ENCODE measurements around the gene TBX5.

The TBX5 gene

DNA sequence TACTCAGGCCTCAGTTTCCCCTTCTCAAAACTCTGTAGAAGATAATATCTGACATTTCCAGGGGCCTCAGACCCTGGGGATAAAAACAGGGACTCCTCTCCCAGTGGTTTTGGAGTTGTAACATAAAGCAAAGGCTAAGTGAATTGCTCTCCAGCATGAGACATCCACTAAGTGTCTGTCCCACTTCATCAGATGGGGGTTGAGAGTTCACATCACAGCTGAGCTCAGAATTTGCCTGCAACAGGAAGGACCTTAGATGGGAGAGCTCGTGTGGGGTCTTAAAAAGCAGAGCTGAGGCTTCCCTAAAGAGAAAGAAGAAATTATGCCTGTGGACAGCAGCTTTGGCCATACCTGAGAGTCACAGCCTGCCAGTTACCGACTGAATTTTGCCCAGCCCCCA is 61.1 kb downstream of the TBX5 start:
- Histone ChIP-seq H3F3A (ENCODE audit: control insufficient read depth, insufficient read depth) (no peaks in the 10 kb centered on the region), H3K79me2 (ENCODE audit: control insufficient read depth, low read length) (no peaks in the 10 kb centered on the region)

DNA sequence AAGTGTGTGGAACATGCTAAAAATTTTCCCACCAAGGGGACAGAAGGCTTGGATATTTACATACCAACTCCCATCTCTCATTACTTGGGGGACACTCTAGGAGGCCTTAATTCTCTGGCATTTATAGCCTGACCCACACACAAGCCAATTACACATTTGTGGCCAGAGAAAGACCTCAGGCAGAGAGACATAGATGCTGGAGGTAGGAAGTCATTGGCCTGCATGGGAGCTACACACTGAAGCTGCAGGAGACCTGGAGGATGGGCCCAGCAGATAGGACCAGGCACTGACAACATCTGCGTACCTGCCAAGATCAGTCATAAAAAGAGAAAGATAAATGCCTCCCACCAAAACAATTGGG is 61.7 kb downstream of the TBX5 start:
- H3K36me3 ChIP-seq (ENCODE audit: control insufficient read depth, low read length): no peaks in the 10 kb centered on the region
- H3K27me3 ChIP-seq (ENCODE audit: control insufficient read depth, low read length): no peaks in the 10 kb centered on the region
- no peak overlapping the region for H3K4me3 ChIP-seq (ENCODE audit: low read length)
- TF ChIP-seq, protein P1, sequence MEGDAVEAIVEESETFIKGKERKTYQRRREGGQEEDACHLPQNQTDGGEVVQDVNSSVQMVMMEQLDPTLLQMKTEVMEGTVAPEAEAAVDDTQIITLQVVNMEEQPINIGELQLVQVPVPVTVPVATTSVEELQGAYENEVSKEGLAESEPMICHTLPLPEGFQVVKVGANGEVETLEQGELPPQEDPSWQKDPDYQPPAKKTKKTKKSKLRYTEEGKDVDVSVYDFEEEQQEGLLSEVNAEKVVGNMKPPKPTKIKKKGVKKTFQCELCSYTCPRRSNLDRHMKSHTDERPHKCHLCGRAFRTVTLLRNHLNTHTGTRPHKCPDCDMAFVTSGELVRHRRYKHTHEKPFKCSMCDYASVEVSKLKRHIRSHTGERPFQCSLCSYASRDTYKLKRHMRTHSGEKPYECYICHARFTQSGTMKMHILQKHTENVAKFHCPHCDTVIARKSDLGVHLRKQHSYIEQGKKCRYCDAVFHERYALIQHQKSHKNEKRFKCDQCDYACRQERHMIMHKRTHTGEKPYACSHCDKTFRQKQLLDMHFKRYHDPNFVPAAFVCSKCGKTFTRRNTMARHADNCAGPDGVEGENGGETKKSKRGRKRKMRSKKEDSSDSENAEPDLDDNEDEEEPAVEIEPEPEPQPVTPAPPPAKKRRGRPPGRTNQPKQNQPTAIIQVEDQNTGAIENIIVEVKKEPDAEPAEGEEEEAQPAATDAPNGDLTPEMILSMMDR (IDR thresholded peaks at IDR 0.05; ENCODE audit: low read depth, low read length, poor library complexity, severe bottlenecking): no peak
- no peak for TF ChIP-seq EZH2phosphoT487 (IDR thresholded peaks at IDR 0.05; ENCODE audit: borderline replicate concordance, low read length)
- H3K9me3 ChIP-seq (ENCODE audit: control insufficient read depth, insufficient read depth, low read length): no peaks in the 10 kb centered on the region
- no peak overlapping the region for H3K4me2 ChIP-seq (ENCODE audit: low read length)
- H3K9me2 ChIP-seq (replicated peaks; ENCODE audit: control insufficient read depth, low read length): no peaks in the 10 kb centered on the region
- H4K20me1 ChIP-seq (ENCODE audit: control insufficient read depth, insufficient read depth, low read depth, low read length): no peaks in the 10 kb centered on the region
- H3F3A ChIP-seq (ENCODE audit: control insufficient read depth, insufficient read depth): no peaks in the 10 kb centered on the region
- H3K4me1 ChIP-seq (ENCODE audit: control insufficient read depth, low read length): no peaks in the 10 kb centered on the region
- no peaks in the 10 kb centered on the region for H3K79me2 ChIP-seq (ENCODE audit: control insufficient read depth, low read length)
- H3K27ac ChIP-seq (ENCODE audit: low read depth, low read length): no peak overlapping the region

More for the DNA sequence above, 61.1 kb downstream of the TBX5 start:
- H3K27me3 ChIP-seq (ENCODE audit: control insufficient read depth, low read length): no peaks in the 10 kb centered on the region
- TF ChIP-seq, protein P1 (IDR thresholded peaks at IDR 0.05; ENCODE audit: low read depth, low read length, poor library complexity, severe bottlenecking): no peak
- H3K27ac ChIP-seq (ENCODE audit: low read depth, low read length): no peak overlapping the region
- no peaks in the 10 kb centered on the region for H4K20me1 ChIP-seq (ENCODE audit: control insufficient read depth, insufficient read depth, low read depth, low read length)
- H3K9me2 ChIP-seq (replicated peaks; ENCODE audit: control insufficient read depth, low read length): no peaks in the 10 kb centered on the region
- no peak overlapping the region for H3K4me3 ChIP-seq (ENCODE audit: low read length)
- no peak overlapping the region for H3K4me2 ChIP-seq (ENCODE audit: low read length)
- H3K36me3 ChIP-seq (ENCODE audit: control insufficient read depth, low read length): no peaks in the 10 kb centered on the region
- H3K9me3 ChIP-seq (ENCODE audit: control insufficient read depth, insufficient read depth, low read length): no peaks in the 10 kb centered on the region
- no peaks in the 10 kb centered on the region for H3K4me1 ChIP-seq (ENCODE audit: control insufficient read depth, low read length)

DNA sequence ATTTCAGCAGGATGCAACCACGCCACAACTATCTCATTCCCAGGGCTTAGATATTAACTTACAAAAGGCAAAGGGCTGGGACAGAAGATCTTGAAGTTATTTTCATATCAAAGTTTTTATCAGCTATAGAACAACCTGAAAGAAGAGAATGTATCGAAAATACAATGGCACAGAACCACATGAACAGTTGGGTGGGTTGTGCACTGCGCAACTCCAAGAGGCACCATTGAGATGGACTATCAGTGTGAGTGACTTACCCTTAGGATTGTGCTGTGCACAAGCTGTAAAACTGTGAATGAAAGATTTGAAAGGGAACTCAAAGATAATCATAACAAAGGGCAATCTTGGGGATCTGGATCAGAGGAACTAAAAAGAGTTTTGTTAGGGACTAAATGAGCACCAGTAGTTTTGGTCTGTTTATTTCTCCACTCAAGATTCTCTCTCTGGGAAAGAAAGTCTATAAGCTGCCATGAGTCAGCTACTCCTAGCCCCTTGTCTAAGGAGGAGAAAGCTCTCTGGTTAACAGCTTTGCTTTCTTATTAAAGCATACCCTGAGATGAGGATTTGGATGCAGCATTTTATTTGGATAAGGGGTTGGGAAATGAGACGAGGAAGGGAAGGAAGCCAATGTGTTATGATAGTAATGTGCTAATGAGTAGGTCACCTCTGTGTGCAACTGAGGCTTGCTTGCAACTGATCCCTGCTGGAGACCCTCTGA is 62.2 kb downstream of the TBX5 start:
- no peaks in the 10 kb centered on the region for H3K9me2 ChIP-seq (replicated peaks; ENCODE audit: control insufficient read depth, low read length)
- no peaks in the 10 kb centered on the region for H3K9me3 ChIP-seq (ENCODE audit: control insufficient read depth, insufficient read depth, low read length)
- H3K4me3 ChIP-seq (ENCODE audit: low read length): no peak overlapping the region
- H3K27ac ChIP-seq (ENCODE audit: low read depth, low read length): no peak overlapping the region
- no peaks in the 10 kb centered on the region for H3F3A ChIP-seq (ENCODE audit: control insufficient read depth, insufficient read depth)
- no peaks in the 10 kb centered on the region for H3K27me3 ChIP-seq (ENCODE audit: control insufficient read depth, low read length)
- H3K36me3 ChIP-seq (ENCODE audit: control insufficient read depth, low read length): no peaks in the 10 kb centered on the region
- no peaks in the 10 kb centered on the region for H4K20me1 ChIP-seq (ENCODE audit: control insufficient read depth, insufficient read depth, low read depth, low read length)
- no peaks in the 10 kb centered on the region for H3K4me1 ChIP-seq (ENCODE audit: control insufficient read depth, low read length)
- no peak overlapping the region for H3K4me2 ChIP-seq (ENCODE audit: low read length)
- H3K79me2 ChIP-seq (ENCODE audit: control insufficient read depth, low read length): no peaks in the 10 kb centered on the region
- TF ChIP-seq EZH2phosphoT487 (IDR thresholded peaks at IDR 0.05; ENCODE audit: borderline replicate concordance, low read length): no peak
- TF ChIP-seq, protein P1 (IDR thresholded peaks at IDR 0.05; ENCODE audit: low read depth, low read length, poor library complexity, severe bottlenecking): no peak

Data from DOHH2 (cell line).